Psoas muscle (tissue), 8 donors: Measurements from ENCODE around the gene RAET1G. TPM values are rescaled to one million over a fixed set of nuclear protein-coding genes. Genes with fewer than 3 reads are reported as not detected.

Experiments used
- ATAC-seq, 4 donors: fragments of 200-7000 bp; cut with Tn5 transposase; one replicate each; pipeline ENCODE4 v1.9.1; 2020; ENCODE audit warnings: moderate library complexity in 3 of 4, mild to moderate bottlenecking in 2 of 4
- DNase-seq, 2 donors: peaks; one replicate each; pipeline ENCODE4 v3.0.0-alpha.2; 2020
- H3K27ac ChIP-seq: fragments of 200-600 bp; one replicate; pipeline ENCODE4 v1.8.0; 2022
- H3K27me3 ChIP-seq, 3 donors: fragments of 200-600 bp in 1 of 3; one replicate each; pipeline versions ENCODE4 v1.6.1 to v1.8.0; 2013 to 2022; ENCODE audit warnings: low read length in 2 of 3, mild to moderate bottlenecking in 2 of 3, moderate library complexity in 1 of 3; ENCODE audit not compliant: insufficient read depth in 3 of 3
- H3K36me3 ChIP-seq, 2 donors: fragments of 200-600 bp in 1 of 2; one replicate each; pipeline versions ENCODE4 v1.6.1 to v1.8.0; 2013 to 2022; ENCODE audit warnings: low read depth in 1 of 2, mild to moderate bottlenecking in 1 of 2, moderate library complexity in 1 of 2; ENCODE audit not compliant: insufficient read depth in 1 of 2
- H3K4me1 ChIP-seq: fragments of 200-600 bp; one replicate; pipeline ENCODE4 v1.8.0; 2022
- H3K4me3 ChIP-seq: fragments of 200-600 bp; one replicate; pipeline ENCODE4 v1.8.0; 2022; ENCODE audit warnings: mild to moderate bottlenecking
- H3K9me3 ChIP-seq: fragments of 200-600 bp; one replicate; pipeline ENCODE4 v1.8.0; 2022
- WGBS, 3 donors: extraction: QIAGEN DNeasy Blood & Tissue Kit; methylation state at CpG; one replicate each; pipeline versions ENCODE4 v1.1.6 to v1.1.7; 2013; 5-methylcytosine and 5-hydroxymethylcytosine counted together
- intact Hi-C, 2 donors: fragments of 100-400 bp; cut with DNase I; formaldehyde crosslinking; loops; one replicate each; pipeline versions ENCODE4 v1.11.0 to v1.14.2; 2022
- polyA plus RNA-seq, 3 donors: library from polyadenylated mRNA; stranded (reverse); fragments of 200-250 nt; gene quantifications; one replicate each; pipeline ENCODE4 v1.2.3, GENCODE V29; 2013
- total RNA-seq, 4 donors: library from RNA; stranded (reverse); fragmentation: NEBNext Ultra II Directional in 2 of 4; extraction: Animal tissue kit (Norgen Biotek cat#: 25700) in 2 of 4; gene quantifications; one replicate each; pipeline versions ENCODE4 v1.2.1 to v1.2.4, GENCODE V29; 2021 to 2023
- TF ChIP-seq, protein P1 (sequence below): fragments of 200-600 bp; IDR thresholded peaks from one replicate; pipeline ENCODE4 v1.8.0; 2022; ENCODE audit warnings: antibody characterized with exemption
- donor health status: healthy with polysubstance abuse.
- donor health status: DM: no; HTN: no; CAD: no; lungs with moderate emphysema.
- donor health status: Bipolar disorder and iron deficiency.
- donor health status: healthy.
- donor health status: DM: yes; HTN: yes; CAD: no.
- donor health status: DM: no; HTN: no; CAD: no.
- donor health status: DM: no; HTN: no; CAD: no.
- donor health status: DM: yes; HTN: yes; CAD: no.

The RAET1G gene
- total and polyA plus RNA-seq, 7 donors: 0.04 to 1.1 (median 0.52) TPM; not detected in 1

DNA sequence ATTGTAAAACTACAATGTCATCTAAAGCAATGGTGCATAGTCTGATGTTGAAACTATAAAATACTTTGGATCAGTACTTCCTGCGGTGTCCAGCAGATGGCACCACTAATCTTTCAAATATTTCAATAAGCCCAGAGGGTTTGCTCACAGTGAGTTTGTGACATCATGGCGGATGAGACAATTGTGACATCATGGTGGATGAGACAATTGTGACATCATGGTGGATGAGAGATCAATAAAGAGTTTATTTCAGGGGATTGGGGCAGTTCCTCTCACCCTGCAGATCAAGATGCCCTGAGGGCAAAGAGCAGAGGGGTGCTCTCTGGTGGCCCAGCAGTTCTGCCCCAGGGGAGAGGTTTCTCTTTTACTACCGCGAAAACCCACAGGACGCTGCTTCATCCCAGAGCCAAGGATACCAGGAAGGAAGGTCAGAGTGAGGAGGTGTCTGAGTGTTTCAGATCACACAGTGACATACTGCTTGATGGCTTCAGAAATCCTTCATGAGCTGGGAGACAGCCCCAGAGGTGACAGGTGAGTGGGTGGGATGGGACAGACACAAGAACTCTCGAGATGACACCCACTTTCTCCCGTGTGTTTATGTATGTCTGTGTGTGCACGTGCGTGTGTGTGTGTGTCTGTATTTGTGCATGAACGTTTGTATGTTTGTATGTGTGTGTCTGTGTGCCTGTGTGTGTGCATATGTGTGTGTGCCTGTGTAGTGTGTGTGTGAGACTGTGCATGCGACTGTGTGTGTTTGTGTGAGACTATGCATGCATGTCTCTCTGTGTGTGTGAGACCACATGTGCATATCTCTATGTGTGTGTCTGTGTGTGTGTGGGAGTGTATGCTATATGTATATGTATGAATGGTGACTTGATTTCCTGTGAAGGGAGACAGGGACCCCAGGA is 11.6 kb upstream of the RAET1G start:
- intact Hi-C loops: loop anchor here (1.0 to 5.0 kb wide), 4 partner anchors 82 to 883 kb away; no protein-coding TSS in a partner anchor
- DNase-seq (peak in 1 of 2 donors; percentile 38), ATAC-seq (peak; percentile 71 to 83 (median 75))
- WGBS, 3 donors: 32 to 37% (median 36%) methylated on average over 11 of the region's 11 CpGs
- H3K4me3 ChIP-seq: no peak overlapping the region
- H3K27ac ChIP-seq: no peak overlapping the region
- H3K4me1 ChIP-seq: no peaks in the 10 kb centered on the region
- no peaks in the 10 kb centered on the region for H3K36me3 ChIP-seq
- TF ChIP-seq, protein P1, sequence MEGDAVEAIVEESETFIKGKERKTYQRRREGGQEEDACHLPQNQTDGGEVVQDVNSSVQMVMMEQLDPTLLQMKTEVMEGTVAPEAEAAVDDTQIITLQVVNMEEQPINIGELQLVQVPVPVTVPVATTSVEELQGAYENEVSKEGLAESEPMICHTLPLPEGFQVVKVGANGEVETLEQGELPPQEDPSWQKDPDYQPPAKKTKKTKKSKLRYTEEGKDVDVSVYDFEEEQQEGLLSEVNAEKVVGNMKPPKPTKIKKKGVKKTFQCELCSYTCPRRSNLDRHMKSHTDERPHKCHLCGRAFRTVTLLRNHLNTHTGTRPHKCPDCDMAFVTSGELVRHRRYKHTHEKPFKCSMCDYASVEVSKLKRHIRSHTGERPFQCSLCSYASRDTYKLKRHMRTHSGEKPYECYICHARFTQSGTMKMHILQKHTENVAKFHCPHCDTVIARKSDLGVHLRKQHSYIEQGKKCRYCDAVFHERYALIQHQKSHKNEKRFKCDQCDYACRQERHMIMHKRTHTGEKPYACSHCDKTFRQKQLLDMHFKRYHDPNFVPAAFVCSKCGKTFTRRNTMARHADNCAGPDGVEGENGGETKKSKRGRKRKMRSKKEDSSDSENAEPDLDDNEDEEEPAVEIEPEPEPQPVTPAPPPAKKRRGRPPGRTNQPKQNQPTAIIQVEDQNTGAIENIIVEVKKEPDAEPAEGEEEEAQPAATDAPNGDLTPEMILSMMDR: peak; percentile 90
- H3K27me3 ChIP-seq: peaks cover 7 to 60% (median 26%) of the 10 kb centered on the region in 3 donors
- no peaks in the 10 kb centered on the region for H3K9me3 ChIP-seq

DNA sequence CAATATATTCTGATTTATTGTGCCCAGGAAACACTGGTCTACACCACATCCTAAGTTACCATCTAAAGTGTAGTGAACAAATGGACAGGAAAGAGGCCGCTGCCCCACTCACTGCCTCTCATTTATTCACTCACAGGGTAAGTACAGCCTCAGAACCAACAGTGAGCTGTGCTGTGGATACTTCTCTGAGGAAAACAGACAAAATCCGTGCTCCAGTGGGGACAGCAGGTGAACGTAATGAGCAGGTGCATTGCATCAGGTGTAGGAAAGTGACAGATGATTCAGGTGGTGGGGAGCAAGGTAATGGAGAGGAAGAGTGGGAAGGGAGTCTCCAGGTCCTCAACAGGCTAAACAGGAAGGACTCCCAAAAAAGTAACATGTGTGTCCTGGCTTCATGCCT is 10.5 kb upstream of the RAET1G start:
- DNase-seq (no peak), ATAC-seq (no peak)
- no peaks in the 10 kb centered on the region for H3K4me1 ChIP-seq
- H3K27ac ChIP-seq: no peak overlapping the region
- intact Hi-C loops: loop anchor here in 1 of 2 donors (5.0 kb wide), 1 partner anchor 884 kb away; no protein-coding TSS in a partner anchor
- 38 to 42% (median 41%) methylated on average over 3 of the region's 3 CpGs for WGBS, 3 donors
- peaks cover 7 to 59% (median 18%) of the 10 kb centered on the region in 3 donors for H3K27me3 ChIP-seq
- no peaks in the 10 kb centered on the region for H3K36me3 ChIP-seq
- TF ChIP-seq, protein P1: no peak
- H3K4me3 ChIP-seq: no peak overlapping the region
- H3K9me3 ChIP-seq: no peaks in the 10 kb centered on the region

DNA sequence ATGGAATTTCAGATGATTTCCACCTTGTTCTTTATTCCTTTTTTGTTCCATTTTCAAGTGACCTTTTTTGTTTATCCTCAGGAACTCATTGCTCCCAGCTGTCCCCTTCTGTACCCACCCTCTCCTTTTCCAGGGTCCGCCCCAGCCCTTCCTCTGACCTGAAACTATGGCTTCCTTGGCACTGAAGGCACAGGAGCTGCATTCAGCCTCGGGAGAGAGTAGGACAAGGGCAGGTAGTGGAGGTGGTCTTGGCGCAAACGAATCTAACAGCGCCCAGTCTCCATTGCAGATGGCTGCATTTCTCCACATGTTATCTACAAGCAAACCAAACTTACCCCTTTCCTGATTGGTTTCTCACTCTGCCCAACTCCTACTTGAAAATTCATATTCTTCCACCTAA is 10.1 kb upstream of the RAET1G start:
- TF ChIP-seq, protein P1: no peak
- peaks cover 7 to 55% (median 14%) of the 10 kb centered on the region in 3 donors for H3K27me3 ChIP-seq
- 43 to 66% (median 63%) methylated on average over 5 of the region's 5 CpGs for WGBS, 3 donors

DNA sequence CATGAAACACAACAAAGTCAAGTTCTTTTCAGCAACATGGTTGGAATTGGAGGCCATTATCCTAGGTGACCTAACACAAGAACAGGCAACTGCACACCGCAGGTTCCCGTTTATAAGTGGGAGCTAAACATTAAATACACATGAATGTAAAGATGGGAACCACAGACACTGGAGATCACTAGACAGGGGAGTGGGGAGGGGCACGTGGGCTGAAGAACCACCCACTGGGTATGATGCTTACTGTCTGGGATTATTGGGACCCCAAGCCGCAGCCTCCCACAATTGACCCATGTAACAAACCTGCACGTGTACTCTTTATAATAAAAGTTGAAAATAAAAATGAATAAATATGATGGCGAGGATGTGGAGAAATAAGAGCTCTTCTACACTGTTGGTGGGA is 8.6 kb upstream of the RAET1G start:
- WGBS, 3 donors: 75 to 84% (median 84%) methylated on average over 6 of the region's 6 CpGs
- no peak overlapping the region for H3K27ac ChIP-seq
- intact Hi-C loops: loop anchor here in 1 of 2 donors (5.0 kb wide), 1 partner anchor 886 kb away; no protein-coding TSS in a partner anchor
- DNase-seq (no peak), ATAC-seq (no peak)
- peaks cover 7 to 41% (median 9%) of the 10 kb centered on the region in 3 donors for H3K27me3 ChIP-seq
- H3K36me3 ChIP-seq: no peaks in the 10 kb centered on the region
- H3K9me3 ChIP-seq: no peaks in the 10 kb centered on the region
- no peak overlapping the region for H3K4me3 ChIP-seq
- TF ChIP-seq, protein P1: no peak
- no peaks in the 10 kb centered on the region for H3K4me1 ChIP-seq

More for the DNA sequence above, 10.1 kb upstream of the RAET1G start:
- Histone ChIP-seq H3K27ac (no peak overlapping the region), H3K4me3 (no peak overlapping the region), H3K36me3 (no peaks in the 10 kb centered on the region), H3K4me1 (no peaks in the 10 kb centered on the region), H3K9me3 (no peaks in the 10 kb centered on the region)
- intact Hi-C loops: loop anchor here in 1 of 2 donors (5.0 kb wide), 1 partner anchor 884 kb away; no protein-coding TSS in a partner anchor
- DNase-seq (no peak), ATAC-seq (no peak)
